ENCODE results near the gene KRTAP10-3.

GRCh38 chr21:44596068-44596725, 37.6 kb upstream of the KRTAP10-3 start:
- TF ChIP-seq GATA2 (IDR thresholded peaks at IDR 0.05; ENCODE audit: low read depth, low read length) (no peak), GATA3 (IDR thresholded peaks at IDR 0.05; ENCODE audit: low read depth, low read length) (no peak)
